ENCODE measurements around the gene RFX7.
"Not testable (repeated sequence)": the region's sequence is repeated elsewhere in the genome, so short reads cannot be mapped to it uniquely, and the experiment has no call there.

RFX7 gene

DNA sequence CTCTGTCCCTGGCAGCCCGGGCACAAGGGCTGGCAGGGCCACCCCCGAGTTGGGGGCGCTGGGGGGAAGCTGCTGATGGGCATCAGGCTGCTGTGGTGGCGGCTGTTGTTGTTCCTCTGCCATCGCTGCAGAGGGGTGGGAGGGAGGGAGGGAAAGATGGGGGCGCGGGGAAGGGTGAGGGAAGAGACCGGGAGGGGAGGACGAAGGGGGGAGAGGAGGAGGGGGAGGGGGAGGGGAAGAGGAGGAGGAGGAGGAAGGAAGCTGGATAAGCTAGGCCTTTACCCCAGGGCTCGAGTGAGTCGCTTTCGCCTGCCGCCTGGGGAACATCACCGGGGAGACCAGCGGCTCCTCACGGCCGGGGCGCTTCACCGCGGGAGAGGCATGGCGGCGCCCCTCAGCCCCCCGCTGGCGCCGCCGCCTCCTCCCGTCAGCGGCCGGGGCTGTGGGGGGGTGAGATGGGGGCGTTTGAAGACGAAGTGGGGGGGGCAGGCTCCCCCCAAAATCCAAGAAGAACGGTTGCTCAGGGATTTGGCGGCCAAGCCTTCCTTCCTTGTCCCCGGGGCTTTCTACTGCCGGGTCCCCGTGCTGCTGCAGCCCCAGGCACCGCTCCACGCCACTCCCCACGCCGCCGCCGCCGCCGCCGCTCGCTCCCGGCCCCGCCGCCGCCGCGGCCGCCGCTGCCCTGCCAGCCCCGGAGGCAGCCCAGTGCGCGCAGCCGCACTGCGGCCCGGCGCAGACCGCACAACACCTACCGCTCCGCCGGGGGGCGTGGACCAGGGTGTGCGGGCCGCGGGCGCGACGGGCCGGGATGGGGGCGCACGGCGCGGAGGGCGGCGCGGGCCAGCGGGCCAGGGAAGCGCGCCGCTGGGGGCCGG, at the start of gene RFX7:
Gene RFX7, minus strand, starts transcription at position 717 of the 875 bp plus-strand sequence. Its CDS starts 594 bp downstream, at position 123.
- no peak for FAIRE-seq

DNA sequence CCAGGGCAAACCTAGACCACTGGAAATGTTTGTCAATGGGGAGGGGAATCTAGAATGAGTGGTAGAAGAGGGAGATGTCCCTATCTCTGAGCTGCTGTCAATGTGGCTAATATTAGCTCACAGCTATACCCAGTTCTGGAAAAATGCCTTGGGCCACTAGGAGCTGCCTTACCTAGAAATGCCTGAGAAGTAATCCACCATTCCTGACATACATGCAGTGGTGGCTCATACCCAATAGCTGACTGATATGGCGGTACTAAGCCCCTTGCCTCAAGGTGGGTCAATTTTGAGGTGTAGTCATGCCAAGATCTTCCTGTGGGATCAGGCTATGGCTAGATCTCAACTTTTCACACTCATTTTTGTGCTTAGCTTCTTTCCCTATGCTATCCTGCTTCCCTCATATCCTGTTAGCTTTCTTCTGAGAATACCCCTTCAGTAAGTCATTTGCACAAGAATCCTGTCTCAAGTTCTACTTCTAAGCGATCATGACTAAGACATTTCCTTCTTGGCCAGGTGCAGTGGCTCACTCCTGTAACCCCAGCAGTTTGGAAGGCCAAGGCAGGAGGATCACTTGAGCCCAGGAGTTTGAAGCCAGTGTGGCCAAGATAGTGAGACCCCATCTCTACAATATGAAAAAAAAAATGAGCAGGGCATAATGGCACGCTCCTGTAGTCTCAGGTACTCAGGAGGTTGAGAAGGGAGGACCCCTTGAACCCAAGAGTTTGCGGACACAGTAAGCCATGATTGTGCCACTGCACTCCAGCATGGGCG, 49.1 kb upstream of the RFX7 start:
- FAIRE-seq: no peak

DNA sequence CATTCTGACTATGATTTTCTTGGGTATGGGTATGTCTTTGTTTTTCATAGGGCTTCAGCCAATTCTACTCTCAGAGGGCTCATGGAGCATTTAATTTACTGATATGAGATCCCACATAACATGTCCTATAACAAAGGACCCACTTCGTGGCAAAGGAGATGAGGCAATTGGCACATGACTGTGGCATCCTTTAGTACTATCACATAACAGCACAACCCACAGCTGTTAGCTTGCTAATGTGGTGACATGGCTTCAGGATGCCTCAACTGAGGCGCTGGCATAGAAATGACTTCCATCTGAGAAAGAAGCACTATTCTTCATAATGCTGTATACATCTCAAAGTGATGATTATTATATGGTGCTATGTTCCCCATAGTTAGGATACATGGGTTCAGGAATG, 48.1 kb upstream of the RFX7 start:
- FAIRE-seq: no peak

DNA sequence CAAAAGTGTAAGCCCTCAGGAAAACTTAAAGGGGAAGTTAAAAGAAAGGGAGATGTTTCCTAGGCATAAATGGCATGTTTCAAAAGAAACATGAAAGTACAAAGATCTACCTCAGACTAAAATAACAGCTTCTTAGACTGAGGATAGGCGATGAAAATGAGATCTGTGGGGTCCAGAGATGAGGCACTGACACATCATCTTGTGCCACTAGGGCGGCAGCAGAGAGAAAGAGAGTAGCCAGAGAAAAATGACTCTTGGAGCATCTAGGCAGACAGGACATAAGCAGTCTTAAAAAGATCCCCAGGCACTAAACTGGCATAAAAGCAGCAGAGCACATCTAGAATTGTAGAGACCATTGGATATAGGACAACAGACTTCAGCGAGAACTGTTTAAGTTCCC, 42.5 kb upstream of the RFX7 start:
- FAIRE-seq: no peak

DNA sequence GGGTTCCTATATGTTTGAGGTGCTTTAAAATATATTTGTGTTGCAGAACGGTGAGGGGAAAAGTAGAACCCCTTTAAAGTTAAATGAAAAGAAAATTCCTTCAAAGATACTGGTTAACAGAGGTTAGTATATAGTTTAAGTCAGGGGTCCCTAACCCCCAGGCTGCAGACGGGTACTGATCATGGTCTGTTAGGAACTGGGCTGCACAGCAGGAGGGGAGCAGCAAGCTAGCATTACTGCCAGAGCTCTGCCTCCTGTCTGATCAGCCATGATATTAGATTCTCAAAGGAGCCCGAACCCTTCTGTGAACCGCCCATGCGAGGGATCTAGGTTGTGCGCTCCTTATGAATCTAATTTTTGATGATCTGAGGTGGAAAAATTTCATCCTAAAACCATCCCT, 37.5 kb upstream of the RFX7 start:
- no peak for FAIRE-seq

DNA sequence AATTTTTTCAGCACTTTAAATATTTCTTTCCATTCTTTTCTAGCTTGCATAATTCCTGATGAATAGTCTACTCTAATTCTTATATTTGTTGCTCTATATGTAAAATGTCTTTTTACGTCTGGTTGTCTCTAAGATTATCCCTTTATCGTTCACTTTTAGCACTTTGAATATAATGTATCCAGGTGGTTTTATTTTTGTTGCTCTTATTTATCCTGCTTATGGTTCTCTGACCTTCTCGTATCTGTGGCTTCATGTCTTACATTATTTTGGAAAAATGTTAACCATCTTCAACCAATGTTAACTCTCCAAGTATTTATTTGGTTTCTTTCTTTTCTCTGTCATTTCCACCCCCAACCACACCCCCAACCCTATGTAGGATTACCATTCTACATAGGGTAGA, 30.0 kb upstream of the RFX7 start:
- no peak for FAIRE-seq

DNA sequence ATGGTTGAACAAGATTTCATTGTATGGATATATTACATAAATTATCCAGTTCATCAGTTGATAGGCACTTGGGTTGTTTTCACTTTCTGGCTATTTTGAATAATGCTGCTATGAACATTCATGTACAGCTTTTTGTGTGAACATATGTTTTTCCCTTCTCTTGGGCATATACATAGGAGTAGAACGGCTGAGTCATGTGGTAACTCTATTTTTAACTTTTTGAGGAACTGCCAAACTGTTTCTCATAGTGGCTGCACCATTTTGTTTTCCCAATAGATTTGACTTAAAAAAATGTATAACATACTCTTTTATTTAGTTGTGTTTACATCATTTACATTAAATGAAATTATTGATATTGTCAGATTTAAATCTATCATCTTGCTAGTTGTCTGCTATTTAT, 28.8 kb upstream of the RFX7 start:
- no peak for FAIRE-seq

DNA sequence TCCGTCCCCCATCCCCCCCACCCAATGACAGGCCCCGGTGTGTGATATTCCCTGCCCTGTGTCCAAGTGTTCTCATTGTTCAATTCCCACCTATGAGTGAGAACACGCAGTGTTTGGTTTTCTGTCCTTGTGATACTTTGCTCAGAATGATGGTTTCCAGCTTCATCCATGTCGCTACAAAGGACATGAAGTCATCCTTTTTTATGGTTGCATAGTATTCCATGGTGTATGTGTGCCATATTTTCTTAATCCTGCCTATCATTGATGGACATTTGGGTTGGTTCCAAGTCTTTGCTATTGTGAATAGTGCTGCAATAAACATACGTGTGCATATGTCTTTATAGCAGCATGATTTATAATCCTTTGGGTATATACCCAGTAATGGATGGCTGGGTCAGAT, 22.8 kb upstream of the RFX7 start:
- not testable (repeated sequence) for FAIRE-seq

DNA sequence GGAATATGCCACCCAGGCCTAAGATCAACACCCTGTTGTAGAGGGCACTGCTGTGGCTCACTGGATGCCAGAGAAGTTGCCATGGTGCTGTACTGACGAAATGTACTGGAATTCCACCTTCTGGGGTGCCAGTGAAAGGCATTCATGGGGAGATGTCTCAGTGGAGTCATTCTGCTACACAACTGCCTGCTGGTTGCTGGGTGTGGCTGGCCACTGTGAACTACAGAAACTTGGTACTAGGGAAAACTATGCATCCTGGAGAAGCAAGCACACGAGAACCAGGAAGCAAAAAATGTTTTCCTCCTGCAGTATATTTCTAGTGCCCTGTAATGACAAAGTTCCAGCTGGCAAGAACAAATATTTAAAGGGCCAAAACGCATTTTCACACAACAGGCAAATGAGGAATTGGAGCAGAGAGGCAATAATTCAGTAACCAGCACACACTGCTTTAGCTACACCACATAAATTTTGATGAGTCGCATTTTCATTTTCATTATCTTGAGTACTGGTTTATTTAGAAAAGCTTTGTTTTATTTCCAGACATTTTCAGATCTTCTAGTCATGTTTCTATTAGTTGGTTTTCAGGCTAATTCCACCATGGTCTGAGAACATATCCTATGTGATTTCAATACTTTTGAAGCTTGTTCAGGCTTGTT, 18.3 kb upstream of the RFX7 start:
- FAIRE-seq: peak; percentile 5

DNA sequence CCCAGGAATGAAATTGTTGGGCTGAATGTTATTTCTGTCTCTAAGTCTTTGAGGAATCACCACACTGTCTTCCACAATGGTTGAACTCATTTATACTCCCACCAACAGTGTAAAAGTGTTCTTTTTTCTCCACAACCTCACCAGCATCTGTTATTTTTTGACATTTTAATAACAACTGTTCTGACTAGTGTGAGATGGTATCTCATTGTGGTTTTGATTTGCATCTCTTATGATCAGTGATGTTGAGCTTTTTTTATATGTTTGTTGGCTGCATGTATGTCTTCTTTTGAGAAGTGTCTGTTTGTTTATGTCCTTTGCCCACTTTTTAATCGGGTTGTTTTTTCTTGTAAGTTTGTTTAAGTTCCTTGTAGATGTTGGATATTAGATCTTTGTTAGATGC, 13.6 kb upstream of the RFX7 start:
- FAIRE-seq: not testable (repeated sequence)

DNA sequence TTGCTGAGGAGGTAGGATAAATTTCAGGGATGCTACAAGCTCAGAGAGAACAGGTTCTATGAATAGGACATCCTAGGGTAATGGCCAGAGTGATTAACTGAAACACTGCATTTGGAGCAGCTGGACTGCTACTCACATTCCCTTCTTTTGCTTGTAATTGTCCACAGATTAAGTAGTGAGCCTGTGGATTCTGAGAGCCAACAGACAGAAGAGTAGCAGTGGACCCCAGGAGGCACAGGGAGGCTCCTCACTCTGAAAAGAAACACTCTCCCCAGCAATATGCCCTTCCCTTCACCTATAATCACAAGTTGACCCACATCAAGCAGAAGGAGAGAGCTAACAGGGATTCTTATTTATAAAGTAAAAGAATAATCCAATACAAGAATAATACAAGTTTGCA, 10.6 kb upstream of the RFX7 start:
- no peak for FAIRE-seq

DNA sequence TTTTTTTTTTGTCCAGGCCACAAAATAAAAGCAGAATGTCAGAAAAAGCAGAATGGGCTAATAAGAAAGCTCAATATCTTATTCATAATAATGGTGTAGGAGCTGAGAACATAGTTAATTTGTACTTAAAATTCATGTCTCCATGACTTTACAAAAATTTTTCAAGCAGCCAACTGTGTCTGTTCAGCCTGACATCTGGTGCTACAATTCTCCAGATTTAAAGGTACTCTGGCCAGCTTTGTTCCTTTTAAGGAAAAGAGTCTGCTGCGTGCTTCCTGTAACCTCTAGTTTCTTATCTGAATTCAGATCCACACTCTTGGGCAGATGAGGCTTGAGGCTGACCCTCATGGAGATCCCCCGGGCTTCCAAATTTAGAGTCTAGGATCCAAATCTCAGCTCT, 8.7 kb upstream of the RFX7 start:
- FAIRE-seq: no peak

DNA sequence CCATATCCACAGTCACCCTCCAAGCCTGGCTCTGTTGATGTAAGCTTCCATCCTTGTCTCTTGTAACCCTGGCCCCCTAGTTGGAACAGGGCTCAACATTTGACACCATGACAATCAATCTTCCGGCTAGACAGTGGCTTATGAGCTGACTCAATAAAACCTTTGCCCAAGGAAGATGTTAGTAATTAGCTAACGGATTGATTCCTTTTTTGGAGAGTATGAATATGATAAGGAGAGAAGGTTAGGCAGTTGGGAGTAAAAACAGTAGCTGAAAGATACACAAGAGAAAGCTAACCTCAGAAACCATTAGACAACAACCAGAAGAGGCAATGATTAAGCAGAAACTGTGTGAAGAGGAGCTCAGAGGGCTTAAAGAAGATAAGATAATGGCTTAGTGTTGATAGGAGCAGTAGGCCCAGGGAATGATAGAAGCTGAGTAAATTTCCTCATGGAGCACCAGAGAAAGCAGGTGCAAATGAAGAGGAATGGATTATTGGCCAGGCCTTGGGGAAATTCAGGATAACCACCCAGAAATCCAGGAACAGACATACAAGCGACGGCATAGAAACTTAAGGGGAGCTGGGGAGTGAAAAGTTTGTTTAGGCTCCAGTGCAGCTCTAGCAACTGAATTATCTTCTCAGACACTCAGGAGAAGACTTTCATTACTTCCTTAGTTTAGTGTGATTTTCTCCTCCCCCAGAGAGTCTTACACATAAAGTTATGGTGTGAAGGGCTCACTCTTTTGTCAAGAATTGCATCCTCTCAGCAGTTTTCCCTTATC, 7.8 kb upstream of the RFX7 start:
- no peak for FAIRE-seq

DNA sequence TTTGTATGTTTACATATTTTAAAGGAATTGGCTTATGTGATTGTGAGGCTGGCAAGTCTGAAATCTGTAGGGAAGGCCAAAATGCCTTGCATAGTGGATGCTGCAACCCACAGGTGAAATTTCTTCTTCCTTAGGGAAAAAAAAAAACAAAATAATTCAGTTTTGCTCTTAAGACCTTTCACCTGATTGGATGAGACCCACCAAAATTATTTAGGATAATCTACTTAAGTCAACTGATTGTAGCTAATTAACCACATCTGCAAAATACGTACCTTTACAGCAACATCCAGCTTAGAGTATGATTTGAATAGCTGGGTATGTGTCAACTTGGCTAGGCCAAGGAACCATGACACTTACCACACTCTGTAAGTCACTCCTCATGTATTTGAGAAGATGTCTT, 6.9 kb upstream of the RFX7 start:
- FAIRE-seq: no peak

DNA sequence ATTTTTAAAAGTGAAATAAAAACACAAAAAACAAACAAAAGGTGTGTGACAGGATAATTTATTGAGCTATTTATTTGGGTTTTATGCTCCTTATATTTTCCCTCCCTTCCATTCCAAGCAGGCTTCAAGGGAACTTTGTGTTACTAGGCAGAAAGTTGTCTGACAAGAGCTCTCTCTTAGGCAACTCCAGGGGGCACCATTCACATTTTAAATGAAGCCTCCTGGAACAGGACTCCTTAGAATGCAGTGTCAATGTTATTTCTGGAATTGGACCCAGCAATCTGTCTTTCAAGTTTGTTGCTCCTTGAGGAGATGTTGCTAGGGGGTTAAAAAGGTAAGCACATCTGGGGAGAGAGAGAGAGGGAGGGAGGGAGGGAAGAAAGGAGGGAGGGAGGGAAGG, 5.4 kb upstream of the RFX7 start:
- no peak for FAIRE-seq

DNA sequence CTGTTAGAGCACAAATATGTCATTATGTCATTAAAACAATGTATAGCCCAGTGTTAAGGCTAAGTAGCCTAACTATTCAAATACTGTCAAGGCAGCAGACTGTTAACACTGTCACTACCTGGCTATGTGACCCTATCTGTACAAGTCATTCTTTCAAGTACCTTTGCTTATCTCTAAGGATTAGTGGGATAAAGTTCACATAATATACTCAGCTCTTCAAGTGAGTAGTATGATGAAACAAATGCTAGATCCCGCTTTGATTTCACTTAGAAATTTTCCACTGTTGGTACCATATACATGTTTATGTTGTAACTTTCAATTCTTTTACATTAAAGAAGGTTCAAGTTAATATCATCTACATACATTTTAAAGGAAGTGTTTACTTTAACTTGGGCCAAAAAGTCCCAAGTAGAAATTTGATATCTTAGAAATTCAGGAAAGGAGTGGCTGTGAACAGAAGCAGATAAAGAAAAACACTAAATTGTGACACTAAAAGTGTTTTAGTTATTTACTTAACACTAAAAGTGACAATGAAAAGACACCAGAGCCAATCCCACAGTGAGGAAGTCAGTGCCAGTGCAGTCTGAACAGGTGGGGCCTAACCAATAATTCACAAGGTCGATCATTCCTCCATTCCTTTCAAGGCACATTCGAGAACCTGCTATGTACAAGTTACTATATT, 4.8 kb upstream of the RFX7 start:
- no peak for FAIRE-seq

DNA sequence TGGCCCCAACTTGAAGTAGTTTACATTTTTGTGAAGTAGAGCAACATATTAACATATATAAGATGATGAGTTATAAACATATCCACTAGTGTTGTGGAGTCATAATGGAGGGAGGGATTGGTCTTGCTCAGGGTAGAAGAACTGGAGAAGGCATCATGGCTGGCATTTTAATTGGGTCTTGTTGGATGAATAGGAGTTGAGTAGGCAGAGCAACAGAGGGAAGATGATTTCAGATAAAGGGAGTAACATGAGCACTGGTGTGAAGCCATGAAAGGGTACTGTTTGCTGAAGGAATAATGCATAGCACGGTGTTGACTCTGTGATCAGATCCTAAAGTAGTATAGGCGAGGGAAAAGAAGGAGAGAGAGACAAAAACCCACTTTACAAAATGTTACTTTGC, 3.6 kb upstream of the RFX7 start:
- FAIRE-seq: no peak

DNA sequence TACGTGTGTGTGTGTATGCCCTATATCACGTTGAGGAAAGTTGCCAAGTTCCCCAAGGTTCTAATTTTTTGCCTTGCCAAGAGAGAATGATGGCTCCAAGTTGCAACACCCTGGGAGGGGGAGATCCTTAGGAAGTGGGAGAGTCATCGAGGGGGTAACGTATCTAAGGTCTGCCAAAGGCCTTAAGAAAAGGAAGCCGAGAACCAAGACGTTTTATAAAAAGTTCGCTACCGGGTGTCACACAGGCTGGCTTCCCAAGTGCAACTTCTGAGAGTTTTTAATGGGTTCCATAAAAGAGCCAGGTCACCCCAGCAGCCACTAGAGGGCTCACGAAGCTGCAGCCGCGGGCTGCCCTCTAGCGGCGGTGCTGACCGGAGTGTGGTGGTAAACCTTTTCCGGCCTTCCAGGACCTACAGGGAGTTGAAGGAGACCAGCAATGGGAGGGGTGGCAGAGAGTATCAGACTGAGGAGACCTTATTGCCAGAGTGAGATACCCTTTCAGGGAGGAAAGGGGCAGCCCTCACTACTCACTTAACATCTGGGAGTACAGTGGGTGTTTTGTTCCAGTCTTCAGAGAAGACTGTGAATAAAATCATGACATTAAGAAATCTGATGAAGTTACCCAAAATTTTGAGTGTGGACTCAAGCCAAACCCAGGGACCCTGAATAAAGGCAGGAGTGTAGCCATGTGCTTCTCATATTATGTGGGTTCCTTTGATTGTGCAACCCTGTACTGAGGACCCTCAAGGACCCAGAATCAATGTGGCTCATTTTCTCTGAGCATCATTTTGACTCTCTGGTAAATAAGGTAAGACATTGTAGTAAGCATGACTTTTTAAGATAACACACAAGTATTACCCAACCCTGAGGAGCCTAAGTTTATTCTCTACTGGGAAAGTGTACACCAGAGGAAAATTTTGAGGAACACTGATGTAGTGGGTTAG, 2.5 kb upstream of the RFX7 start:
- no peak for FAIRE-seq

DNA sequence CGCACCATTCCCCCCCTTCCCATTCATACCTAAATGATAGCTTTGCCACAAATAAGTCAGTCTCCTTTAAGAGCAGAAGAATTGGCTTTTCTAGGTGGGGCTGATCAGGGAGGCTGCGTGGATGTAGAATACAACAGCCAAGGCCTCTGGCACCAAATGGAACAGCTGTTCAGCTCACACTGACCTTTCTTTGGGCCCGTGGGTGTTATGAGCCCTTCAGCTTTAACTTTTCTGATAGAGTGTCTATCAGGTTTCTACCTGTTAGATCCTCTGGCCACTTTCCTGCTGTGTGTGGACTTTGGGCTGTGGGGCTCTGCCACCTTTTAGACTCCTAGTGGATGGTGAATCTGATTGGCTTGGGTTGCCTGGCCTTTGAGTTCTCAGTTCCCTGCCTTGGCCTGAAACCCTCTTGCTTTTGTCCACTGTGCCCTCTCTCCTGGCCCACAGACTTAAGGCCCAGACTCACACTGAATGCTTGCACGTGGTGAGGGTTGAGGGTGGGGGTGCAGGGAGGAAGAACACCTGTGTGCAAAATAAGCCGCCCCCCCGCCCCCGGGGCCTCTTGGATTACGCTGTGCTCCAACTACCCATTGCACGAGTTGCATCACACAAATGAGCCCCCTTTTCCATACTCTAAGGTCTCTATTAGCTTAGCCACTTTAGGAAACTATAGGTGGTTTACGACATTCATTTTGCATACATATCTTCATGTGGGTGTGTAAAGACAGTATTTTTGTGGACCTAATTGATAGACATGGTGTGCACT, 1.3 kb upstream of the RFX7 start:
- no peak for FAIRE-seq

Data from colon (tissue), 2 donors.